Natural killer cell (primary cell): ENCODE results near the gene TNFAIP8L2. TPM values are rescaled to one million over a fixed set of nuclear protein-coding genes. Genes with fewer than 3 reads are reported as not detected.

Experiments
- ATAC-seq, 3 donors: fragments of 150-1000 bp in 2 of 3; fragments of 200-7000 bp in 1 of 3; cut with Tn5 transposase; 1 replicate in 1 of 3; 2 replicates in 2 of 3; pipeline ENCODE4 v1.10.0; 2021; ENCODE audit warnings: mild to moderate bottlenecking in 2 of 3, moderate library complexity in 2 of 3
- DNase-seq, 2 donors: peaks; one replicate each; pipeline versions ENCODE4 v3.0.0 to v3.0.0-alpha.2; 2013 to 2021; ENCODE audit warnings: mixed read lengths in 1 of 2
- H3K27ac ChIP-seq: one replicate; pipeline ENCODE4 v1.5.1; 2013; ENCODE audit warnings: mild to moderate bottlenecking, low read length
- H3K27me3 ChIP-seq: one replicate; pipeline ENCODE4 v1.6.1; 2013; ENCODE audit warnings: low read length; ENCODE audit not compliant: control insufficient read depth, insufficient read depth
- H3K36me3 ChIP-seq: one replicate; pipeline ENCODE4 v1.6.1; 2013; ENCODE audit warnings: low read length; ENCODE audit not compliant: control insufficient read depth, insufficient read depth
- H3K4me1 ChIP-seq: one replicate; pipeline ENCODE4 v1.6.1; 2013; ENCODE audit warnings: low read length; ENCODE audit not compliant: control insufficient read depth, insufficient read depth
- H3K4me3 ChIP-seq: one replicate; pipeline ENCODE4 v1.5.1; 2013; ENCODE audit warnings: low read length
- H3K9me3 ChIP-seq: one replicate; pipeline ENCODE4 v1.6.1; 2013; ENCODE audit warnings: low read length; ENCODE audit not compliant: control insufficient read depth, insufficient read depth
- H3K27ac Mint-ChIP-seq, 2 donors: one replicate each; pipeline ENCODE4 v1.8.0; 2022; ENCODE audit warnings: mild to moderate bottlenecking in 2 of 2, mixed read lengths in 2 of 2, moderate library complexity in 1 of 2
- H3K27me3 Mint-ChIP-seq, 2 donors: one replicate each; pipeline ENCODE4 v1.8.0; 2022; ENCODE audit warnings: low read depth in 2 of 2, mixed read lengths in 2 of 2
- H3K36me3 Mint-ChIP-seq: one replicate; pipeline ENCODE4 v1.8.0; 2022; ENCODE audit warnings: mixed read lengths
- H3K4me1 Mint-ChIP-seq, 2 donors: one replicate each; pipeline ENCODE4 v1.8.0; 2022; ENCODE audit warnings: mixed read lengths in 2 of 2
- H3K4me3 Mint-ChIP-seq: one replicate; pipeline ENCODE4 v1.8.0; 2022; ENCODE audit warnings: mild to moderate bottlenecking, moderate library complexity, mixed read lengths
- H3K9me3 Mint-ChIP-seq, 2 donors: one replicate each; pipeline ENCODE4 v1.8.0; 2022; ENCODE audit warnings: mixed read lengths in 2 of 2
- WGBS: methylation state at CpG from one replicate; pipeline ENCODE4 v1.1.7; 2013; ENCODE audit warnings: missing lambda C conversion rate; ENCODE audit not compliant: insufficient coverage; 5-methylcytosine and 5-hydroxymethylcytosine counted together
- intact Hi-C: fragments of 100-400 bp; cut with micrococcal nuclease; formaldehyde crosslinking; loops from one replicate; pipeline ENCODE4 v1.14.2; 2022
- total RNA-seq, 4 donors: library from RNA; stranded (reverse); fragments of 120-200 nt in 1 of 4; gene quantifications; one replicate each; pipeline versions ENCODE4 v1.2.3 to v1.2.4, GENCODE V29; 2013 to 2022
- TF ChIP-seq, protein P1 (sequence below): fragments of 200-600 bp; IDR thresholded peaks from one replicate; pipeline ENCODE4 v1.8.0; 2022; ENCODE audit warnings: antibody characterized with exemption

Gene TNFAIP8L2
- total RNA-seq, result 10 to 100 TPM in 1 of 3 donors, 1 to 10 TPM in 2; 4.8 to 14.5 (median 5.7) TPM
- 51.6 TPM for total RNA-seq (2013)

DNA sequence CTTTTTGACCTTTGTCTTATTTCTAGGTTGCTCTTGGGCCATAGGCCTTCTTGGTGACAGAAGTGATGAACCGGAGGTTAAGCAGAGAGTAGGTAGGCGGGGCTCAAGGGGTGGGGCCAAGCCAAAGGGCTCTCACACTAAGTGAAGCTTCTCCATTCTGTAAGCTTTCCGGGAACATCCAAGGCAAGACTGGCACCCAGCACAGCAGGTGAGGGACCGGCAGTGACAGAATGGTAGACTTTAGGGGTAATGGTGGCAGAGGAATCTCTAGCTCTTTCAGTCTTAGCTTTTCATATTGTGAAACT lies at the start of gene TNFAIP8L2:
Gene TNFAIP8L2, plus strand, starts transcription at position 135 of the 305 bp plus-strand sequence. CDS start 2,049 bp downstream, outside the sequence.
- peak; percentile 58 to 80 for DNase-seq
- peak within 1 kb of the TSS; percentile 96 for H3K4me3 Mint-ChIP-seq
- TF ChIP-seq, protein P1, sequence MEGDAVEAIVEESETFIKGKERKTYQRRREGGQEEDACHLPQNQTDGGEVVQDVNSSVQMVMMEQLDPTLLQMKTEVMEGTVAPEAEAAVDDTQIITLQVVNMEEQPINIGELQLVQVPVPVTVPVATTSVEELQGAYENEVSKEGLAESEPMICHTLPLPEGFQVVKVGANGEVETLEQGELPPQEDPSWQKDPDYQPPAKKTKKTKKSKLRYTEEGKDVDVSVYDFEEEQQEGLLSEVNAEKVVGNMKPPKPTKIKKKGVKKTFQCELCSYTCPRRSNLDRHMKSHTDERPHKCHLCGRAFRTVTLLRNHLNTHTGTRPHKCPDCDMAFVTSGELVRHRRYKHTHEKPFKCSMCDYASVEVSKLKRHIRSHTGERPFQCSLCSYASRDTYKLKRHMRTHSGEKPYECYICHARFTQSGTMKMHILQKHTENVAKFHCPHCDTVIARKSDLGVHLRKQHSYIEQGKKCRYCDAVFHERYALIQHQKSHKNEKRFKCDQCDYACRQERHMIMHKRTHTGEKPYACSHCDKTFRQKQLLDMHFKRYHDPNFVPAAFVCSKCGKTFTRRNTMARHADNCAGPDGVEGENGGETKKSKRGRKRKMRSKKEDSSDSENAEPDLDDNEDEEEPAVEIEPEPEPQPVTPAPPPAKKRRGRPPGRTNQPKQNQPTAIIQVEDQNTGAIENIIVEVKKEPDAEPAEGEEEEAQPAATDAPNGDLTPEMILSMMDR, result no peak
- H3K36me3 Mint-ChIP-seq, result no peaks in the 10 kb centered on the region
- Histone ChIP-seq H3K27me3 (no peaks in the 10 kb centered on the region), H3K27ac (peak within 1 kb of the TSS; percentile 68), H3K9me3 (no peaks in the 10 kb centered on the region), H3K36me3 (peaks cover 15% of the 10 kb centered on the region), H3K4me3 (peak within 1 kb of the TSS; percentile 76), H3K4me1 (peaks cover 46% of the 10 kb centered on the region)
- intact Hi-C loops, result loop anchor here (1.0 to 5.0 kb wide), 4 partner anchors 57 to 594 kb away; no protein-coding TSS in a partner anchor
- WGBS, result 0% methylated on average over 4 of the region's 4 CpGs
- H3K27me3 Mint-ChIP-seq, result no peaks in the 10 kb centered on the region
- peak; percentile 83 to 91 (median 89) for ATAC-seq
- no peaks in the 10 kb centered on the region for H3K9me3 Mint-ChIP-seq
- peak within 1 kb of the TSS; percentile 89 to 96 for H3K27ac Mint-ChIP-seq
- H3K4me1 Mint-ChIP-seq, result peaks cover 39 to 47% of the 10 kb centered on the region in 2 donors

DNA sequence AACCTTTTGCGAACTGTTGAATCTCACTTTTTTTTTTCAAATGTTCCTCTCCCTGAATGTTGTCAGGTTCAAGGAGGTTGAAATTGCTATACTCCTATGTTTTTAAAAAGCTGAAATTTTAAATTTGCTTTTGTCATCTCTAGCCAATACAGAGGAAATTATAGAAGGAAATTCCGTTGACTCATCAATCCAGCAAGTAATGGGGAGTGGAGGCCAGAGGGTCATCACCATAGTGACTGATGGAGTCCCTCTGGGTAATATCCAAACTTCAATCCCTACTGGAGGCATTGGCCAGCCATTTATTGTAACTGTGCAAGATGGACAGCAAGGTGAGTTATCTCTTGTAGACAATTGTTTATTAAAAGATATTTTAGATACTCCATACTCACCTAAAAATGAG lies 49.6 kb upstream of the TNFAIP8L2 start:
- ATAC-seq, result no peak
- DNase-seq, result no peak
- no peak overlapping the region for H3K4me3 Mint-ChIP-seq
- no peaks in the 10 kb centered on the region for H3K27me3 Mint-ChIP-seq
- Histone ChIP-seq H3K9me3 (no peaks in the 10 kb centered on the region), H3K4me3 (no peak overlapping the region), H3K27ac (no peak overlapping the region), H3K27me3 (no peaks in the 10 kb centered on the region), H3K36me3 (peaks cover 7% of the 10 kb centered on the region), H3K4me1 (no peaks in the 10 kb centered on the region)
- TF ChIP-seq, protein P1, result no peak
- H3K36me3 Mint-ChIP-seq, result no peaks in the 10 kb centered on the region
- intact Hi-C loops, result no loop called here
- 100% methylated on average over 1 of the region's 2 CpGs for WGBS
- H3K4me1 Mint-ChIP-seq, result no peaks in the 10 kb centered on the region
- H3K27ac Mint-ChIP-seq, result no peak overlapping the region
- no peaks in the 10 kb centered on the region for H3K9me3 Mint-ChIP-seq

DNA sequence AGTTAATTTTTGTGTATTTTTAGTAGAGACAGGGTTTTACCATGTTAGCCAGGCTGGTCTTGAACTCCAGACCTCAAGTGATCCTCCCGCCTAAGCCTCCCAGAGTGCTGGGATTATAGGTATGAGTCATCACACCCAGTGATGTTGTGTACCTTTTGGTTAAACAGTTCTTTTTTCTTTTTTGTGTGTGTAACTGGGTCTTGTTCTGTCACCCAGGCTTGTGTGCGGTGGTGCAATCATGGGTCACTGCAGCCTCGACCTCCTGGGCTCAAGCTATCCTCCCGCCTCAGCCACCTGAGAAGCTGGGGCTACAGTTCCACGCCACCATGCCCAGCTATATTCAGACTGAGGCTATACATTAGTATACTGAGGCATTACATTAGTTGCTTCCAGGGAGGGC lies 48.1 kb upstream of the TNFAIP8L2 start:
- ATAC-seq, result no peak
- DNase-seq, result no peak
- H3K9me3 Mint-ChIP-seq, result no peaks in the 10 kb centered on the region
- H3K27ac ChIP-seq, result no peak overlapping the region
- H3K4me1 Mint-ChIP-seq, result no peaks in the 10 kb centered on the region
- intact Hi-C loops, result no loop called here
- H3K27ac Mint-ChIP-seq, result no peak overlapping the region
- TF ChIP-seq, protein P1, result no peak
- H3K9me3 ChIP-seq, result no peaks in the 10 kb centered on the region
- H3K4me3 ChIP-seq, result no peak overlapping the region
- H3K27me3 Mint-ChIP-seq, result no peaks in the 10 kb centered on the region
- H3K27me3 ChIP-seq, result no peaks in the 10 kb centered on the region
- H3K36me3 Mint-ChIP-seq, result no peaks in the 10 kb centered on the region
- H3K4me3 Mint-ChIP-seq, result no peak overlapping the region
- H3K4me1 ChIP-seq, result no peaks in the 10 kb centered on the region
- 95% methylated on average over 4 of the region's 5 CpGs for WGBS
- H3K36me3 ChIP-seq, result peaks cover 7% of the 10 kb centered on the region

DNA sequence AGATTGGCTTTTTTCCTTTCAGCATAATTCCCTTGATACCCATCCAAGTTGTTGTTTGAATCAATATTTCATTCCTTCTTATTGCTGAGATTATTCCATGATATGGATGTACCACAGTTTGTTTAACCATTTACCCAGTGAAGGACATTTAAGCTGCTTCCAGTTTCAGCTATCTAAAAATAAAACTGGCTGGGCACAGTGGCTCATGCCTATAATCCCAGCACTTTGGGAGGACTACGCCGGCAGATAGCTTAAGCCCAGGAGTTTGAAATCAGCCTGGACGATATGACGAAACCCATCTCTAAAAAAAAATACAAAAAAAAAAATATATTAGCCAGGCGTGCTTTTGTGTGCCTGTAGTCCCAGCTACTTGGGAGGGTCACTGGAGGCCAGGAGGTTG lies 42.6 kb upstream of the TNFAIP8L2 start:
- 98% methylated on average over 5 of the region's 5 CpGs for WGBS
- no peaks in the 10 kb centered on the region for H3K4me1 Mint-ChIP-seq
- intact Hi-C loops, result no loop called here

More for the DNA sequence above, 42.6 kb upstream of the TNFAIP8L2 start:
- Histone ChIP-seq H3K36me3 (peaks cover 14% of the 10 kb centered on the region), H3K27me3 (no peaks in the 10 kb centered on the region), H3K4me1 (no peaks in the 10 kb centered on the region), H3K27ac (no peak overlapping the region), H3K9me3 (no peaks in the 10 kb centered on the region), H3K4me3 (no peak overlapping the region)
- Mint-ChIP-seq H3K27ac (no peak overlapping the region), H3K4me3 (no peak overlapping the region), H3K36me3 (peaks cover 6% of the 10 kb centered on the region), H3K9me3 (no peaks in the 10 kb centered on the region), H3K27me3 (no peaks in the 10 kb centered on the region)
- no peak for DNase-seq
- no peak for ATAC-seq
- TF ChIP-seq, protein P1, result no peak
